Measurements from ENCODE around the gene CD164L2. TPM values are rescaled to one million over a fixed set of nuclear protein-coding genes. Genes with fewer than 3 reads are reported as not detected.

Gene CD164L2
- total RNA-seq, 2 donors from 2014 or later, result 1.6 to 1.8 TPM

DNA sequence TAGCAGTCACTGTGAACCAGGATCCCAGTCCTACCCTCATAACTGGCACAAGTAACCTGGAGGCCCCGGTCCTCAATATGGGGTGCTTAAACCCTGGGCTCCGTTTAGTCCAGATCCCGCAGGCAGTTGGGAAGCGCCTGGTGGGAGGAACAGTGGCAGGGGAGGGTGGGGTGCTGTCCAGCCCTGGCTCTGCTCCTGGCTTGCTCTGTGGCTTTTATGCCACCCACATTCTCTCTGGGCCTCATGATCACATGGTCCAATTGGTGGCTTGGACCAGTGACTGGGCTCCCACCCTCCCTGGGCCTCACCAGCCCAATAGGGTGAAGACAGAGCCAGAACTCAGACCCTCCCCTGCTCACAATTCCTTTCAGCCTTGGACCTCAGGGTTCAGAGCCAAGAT, 2.9 kb downstream of the CD164L2 start:
- Histone ChIP-seq H3K9ac (ENCODE audit: extremely low read depth, low read length, poor library complexity, severe bottlenecking) (no peak overlapping the region), H3K4me3 (ENCODE audit: low read length) (no peak overlapping the region), H3K27me3 (ENCODE audit: control insufficient read depth, insufficient read depth, low read length, poor library complexity, severe bottlenecking) (peaks cover 21% of the 10 kb centered on the region), H3K9me3 (ENCODE audit: control insufficient read depth, low read length) (no peaks in the 10 kb centered on the region), H3K4me1 (ENCODE audit: control insufficient read depth, insufficient read depth, low read length) (no peaks in the 10 kb centered on the region), H3K27ac (ENCODE audit: low read depth, low read length) (no peak overlapping the region), H3K36me3 (ENCODE audit: control insufficient read depth, insufficient read depth, low read length) (no peaks in the 10 kb centered on the region)
- no peak overlapping the region for H3K4me3 Mint-ChIP-seq
- DNase-seq, result no peak
- H3K27me3 Mint-ChIP-seq (ENCODE audit: insufficient read depth), result peaks cover 24% of the 10 kb centered on the region
- H3K27ac Mint-ChIP-seq, result no peak overlapping the region
- no peaks in the 10 kb centered on the region for H3K9me3 Mint-ChIP-seq
- TF ChIP-seq, protein P1, sequence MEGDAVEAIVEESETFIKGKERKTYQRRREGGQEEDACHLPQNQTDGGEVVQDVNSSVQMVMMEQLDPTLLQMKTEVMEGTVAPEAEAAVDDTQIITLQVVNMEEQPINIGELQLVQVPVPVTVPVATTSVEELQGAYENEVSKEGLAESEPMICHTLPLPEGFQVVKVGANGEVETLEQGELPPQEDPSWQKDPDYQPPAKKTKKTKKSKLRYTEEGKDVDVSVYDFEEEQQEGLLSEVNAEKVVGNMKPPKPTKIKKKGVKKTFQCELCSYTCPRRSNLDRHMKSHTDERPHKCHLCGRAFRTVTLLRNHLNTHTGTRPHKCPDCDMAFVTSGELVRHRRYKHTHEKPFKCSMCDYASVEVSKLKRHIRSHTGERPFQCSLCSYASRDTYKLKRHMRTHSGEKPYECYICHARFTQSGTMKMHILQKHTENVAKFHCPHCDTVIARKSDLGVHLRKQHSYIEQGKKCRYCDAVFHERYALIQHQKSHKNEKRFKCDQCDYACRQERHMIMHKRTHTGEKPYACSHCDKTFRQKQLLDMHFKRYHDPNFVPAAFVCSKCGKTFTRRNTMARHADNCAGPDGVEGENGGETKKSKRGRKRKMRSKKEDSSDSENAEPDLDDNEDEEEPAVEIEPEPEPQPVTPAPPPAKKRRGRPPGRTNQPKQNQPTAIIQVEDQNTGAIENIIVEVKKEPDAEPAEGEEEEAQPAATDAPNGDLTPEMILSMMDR (conservative IDR thresholded peaks at IDR 0.05), result no peak
- H3K4me1 Mint-ChIP-seq, result no peaks in the 10 kb centered on the region
- no peaks in the 10 kb centered on the region for H3K36me3 Mint-ChIP-seq (ENCODE audit: low read depth)
- WGBS, 2 experiments (ENCODE audit: insufficient coverage in 1 of 2, insufficient read length in 1 of 2), result 89 to 100% methylated on average over 3 to 4 of the region's 4 CpGs

DNA sequence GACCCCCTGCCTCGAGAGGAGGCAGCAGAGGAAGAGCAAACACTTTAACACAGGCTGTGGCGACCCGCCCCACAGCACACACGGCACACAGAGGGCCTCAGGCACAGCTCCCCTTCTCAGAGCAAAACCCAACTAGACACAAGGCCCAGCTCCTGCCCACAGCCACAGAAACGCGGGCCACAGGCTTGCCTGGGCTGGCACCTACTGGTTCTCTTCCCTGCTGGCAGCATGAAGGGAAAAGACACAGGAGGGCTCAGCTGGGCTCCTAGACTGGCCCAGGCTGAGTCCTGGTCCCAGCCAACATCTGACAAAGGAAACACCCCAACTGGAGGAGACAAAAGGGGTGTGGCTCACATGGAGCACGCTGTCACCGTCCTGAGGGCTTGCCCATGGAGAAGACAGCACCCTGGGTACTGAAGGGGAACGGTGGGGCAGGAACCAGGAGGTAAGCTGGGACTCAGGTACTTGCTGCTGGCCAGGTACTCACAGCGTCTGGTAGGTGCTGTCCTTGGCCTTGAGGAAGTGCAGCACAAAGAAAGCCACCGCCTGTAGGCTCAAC, 3.5 kb downstream of the CD164L2 start:
- peak; percentile 48 for DNase-seq
- H3K27ac Mint-ChIP-seq, result no peak overlapping the region
- no peaks in the 10 kb centered on the region for H3K4me1 Mint-ChIP-seq
- Histone ChIP-seq H3K4me3 (ENCODE audit: low read length) (no peak overlapping the region), H3K9me3 (ENCODE audit: control insufficient read depth, low read length) (no peaks in the 10 kb centered on the region), H3K27me3 (ENCODE audit: control insufficient read depth, insufficient read depth, low read length, poor library complexity, severe bottlenecking) (peaks cover 21% of the 10 kb centered on the region), H3K27ac (ENCODE audit: low read depth, low read length) (no peak overlapping the region), H3K36me3 (ENCODE audit: control insufficient read depth, insufficient read depth, low read length) (no peaks in the 10 kb centered on the region), H3K9ac (ENCODE audit: extremely low read depth, low read length, poor library complexity, severe bottlenecking) (no peak overlapping the region), H3K4me1 (ENCODE audit: control insufficient read depth, insufficient read depth, low read length) (no peaks in the 10 kb centered on the region)
- H3K27me3 Mint-ChIP-seq (ENCODE audit: insufficient read depth), result peaks cover 24% of the 10 kb centered on the region
- H3K4me3 Mint-ChIP-seq, result no peak overlapping the region
- H3K9me3 Mint-ChIP-seq, result no peaks in the 10 kb centered on the region
- TF ChIP-seq, protein P1 (conservative IDR thresholded peaks at IDR 0.05), result no peak
- H3K36me3 Mint-ChIP-seq (ENCODE audit: low read depth), result no peaks in the 10 kb centered on the region
- 77 to 87% methylated on average over 4 to 11 of the region's 11 CpGs for WGBS, 2 experiments (ENCODE audit: insufficient coverage in 1 of 2, insufficient read length in 1 of 2)

DNA sequence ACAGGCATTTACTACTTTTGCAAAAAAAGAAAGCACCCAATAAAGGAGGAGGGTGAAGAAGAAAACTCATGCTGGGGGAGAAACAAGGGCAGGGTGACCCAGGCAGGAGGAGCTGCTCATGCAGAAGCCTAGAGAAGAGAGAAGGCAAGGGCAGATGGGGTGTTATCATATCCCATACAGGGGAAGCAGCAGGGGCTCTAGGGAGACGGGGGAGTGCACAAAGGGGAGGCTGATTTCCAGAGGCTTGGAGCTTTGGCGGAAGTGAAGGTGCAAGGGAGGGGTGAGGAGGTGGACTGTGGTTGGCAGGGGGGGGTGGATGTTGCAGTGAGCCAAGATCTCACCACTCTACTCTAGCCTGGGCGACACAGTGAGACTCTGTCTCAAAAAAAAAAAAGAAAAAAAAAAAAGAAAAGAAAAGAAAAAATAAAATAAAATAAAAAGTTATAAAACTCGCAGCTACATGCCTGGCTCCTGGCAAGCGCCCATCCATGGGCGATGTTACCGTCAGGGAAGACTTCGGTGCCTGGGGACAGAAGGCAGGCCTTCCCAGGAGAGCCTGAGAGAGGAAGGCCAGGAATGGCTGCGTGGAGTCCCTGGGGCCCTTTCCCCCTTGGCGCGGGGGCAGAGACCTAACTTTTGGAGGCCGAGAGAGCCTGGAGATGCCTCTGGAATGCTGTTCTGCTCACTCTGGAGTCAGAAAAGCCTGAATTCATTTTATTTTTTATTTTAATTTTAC, 5.2 kb downstream of the CD164L2 start:
- no peak overlapping the region for H3K27ac Mint-ChIP-seq
- H3K4me1 Mint-ChIP-seq, result no peaks in the 10 kb centered on the region
- no peaks in the 10 kb centered on the region for H3K9me3 ChIP-seq (ENCODE audit: control insufficient read depth, low read length)
- H3K9ac ChIP-seq (ENCODE audit: extremely low read depth, low read length, poor library complexity, severe bottlenecking), result no peak overlapping the region
- no peaks in the 10 kb centered on the region for H3K9me3 Mint-ChIP-seq
- no peak overlapping the region for H3K27ac ChIP-seq (ENCODE audit: low read depth, low read length)
- no peaks in the 10 kb centered on the region for H3K36me3 Mint-ChIP-seq (ENCODE audit: low read depth)
- no peak overlapping the region for H3K4me3 Mint-ChIP-seq
- peaks cover 24% of the 10 kb centered on the region for H3K27me3 Mint-ChIP-seq (ENCODE audit: insufficient read depth)
- no peaks in the 10 kb centered on the region for H3K36me3 ChIP-seq (ENCODE audit: control insufficient read depth, insufficient read depth, low read length)
- no peak for DNase-seq
- no peak overlapping the region for H3K4me3 ChIP-seq (ENCODE audit: low read length)
- 90 to 94% methylated on average over 5 to 11 of the region's 12 CpGs for WGBS, 2 experiments (ENCODE audit: insufficient coverage in 1 of 2, insufficient read length in 1 of 2)
- H3K27me3 ChIP-seq (ENCODE audit: control insufficient read depth, insufficient read depth, low read length, poor library complexity, severe bottlenecking), result peaks cover 20% of the 10 kb centered on the region
- H3K4me1 ChIP-seq (ENCODE audit: control insufficient read depth, insufficient read depth, low read length), result no peaks in the 10 kb centered on the region
- TF ChIP-seq, protein P1 (conservative IDR thresholded peaks at IDR 0.05), result no peak

All from endodermal cell (in vitro differentiated cells).